Medulla oblongata (tissue), 1 donor: Measurements from ENCODE around the gene CEP170B.

Experiments
- DNase-seq: peaks from one replicate; pipeline ENCODE4 v3.0.0-alpha.2; 2015; ENCODE audit errors: extremely low spot score

Gene CEP170B

DNA sequence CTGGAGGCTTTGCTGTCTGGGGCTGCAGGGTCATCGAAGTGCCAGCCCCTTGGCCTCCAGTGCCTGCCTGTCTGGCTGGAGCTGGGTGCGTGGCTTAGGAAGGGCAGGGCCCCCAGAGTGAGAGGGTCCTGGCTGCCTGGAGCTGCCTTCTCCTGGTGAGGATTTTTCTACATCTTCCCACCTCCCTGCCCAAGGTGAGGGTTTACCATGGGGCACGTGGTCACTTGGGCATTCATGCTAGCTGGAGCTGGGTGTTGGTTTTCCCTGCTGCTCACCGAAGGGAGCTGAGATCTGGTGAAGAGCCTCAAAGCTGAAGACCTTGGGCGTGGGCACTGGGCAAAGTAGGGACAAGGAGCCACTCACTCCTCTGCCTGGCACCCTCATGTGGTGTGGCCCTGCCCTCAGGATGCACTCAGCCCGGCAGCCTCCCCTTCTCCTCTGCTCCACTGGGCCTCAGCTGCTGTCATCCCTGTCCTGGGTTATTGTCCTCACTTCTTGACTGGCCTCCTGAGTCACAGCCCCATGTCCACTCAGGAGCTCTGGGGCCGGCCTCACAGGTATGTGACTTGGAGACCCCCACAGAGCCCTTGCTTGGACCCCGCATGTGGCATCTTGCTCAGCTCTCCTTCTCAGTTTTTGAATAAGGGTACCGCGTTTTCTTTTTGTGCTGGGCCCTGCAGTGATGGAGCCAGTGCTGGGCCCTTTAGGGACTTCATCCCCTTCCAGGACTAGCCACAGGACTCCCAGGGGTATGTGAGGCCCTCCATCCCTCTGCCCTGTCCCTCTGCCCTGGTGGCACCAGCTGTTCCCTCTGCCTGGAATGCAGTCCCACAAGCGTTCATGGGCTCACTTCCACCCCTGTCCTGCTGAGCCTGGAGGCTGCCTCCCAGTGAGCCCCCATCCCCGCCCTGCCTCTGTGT is 1.6 kb downstream of the CEP170B start:
- no peak for DNase-seq

DNA sequence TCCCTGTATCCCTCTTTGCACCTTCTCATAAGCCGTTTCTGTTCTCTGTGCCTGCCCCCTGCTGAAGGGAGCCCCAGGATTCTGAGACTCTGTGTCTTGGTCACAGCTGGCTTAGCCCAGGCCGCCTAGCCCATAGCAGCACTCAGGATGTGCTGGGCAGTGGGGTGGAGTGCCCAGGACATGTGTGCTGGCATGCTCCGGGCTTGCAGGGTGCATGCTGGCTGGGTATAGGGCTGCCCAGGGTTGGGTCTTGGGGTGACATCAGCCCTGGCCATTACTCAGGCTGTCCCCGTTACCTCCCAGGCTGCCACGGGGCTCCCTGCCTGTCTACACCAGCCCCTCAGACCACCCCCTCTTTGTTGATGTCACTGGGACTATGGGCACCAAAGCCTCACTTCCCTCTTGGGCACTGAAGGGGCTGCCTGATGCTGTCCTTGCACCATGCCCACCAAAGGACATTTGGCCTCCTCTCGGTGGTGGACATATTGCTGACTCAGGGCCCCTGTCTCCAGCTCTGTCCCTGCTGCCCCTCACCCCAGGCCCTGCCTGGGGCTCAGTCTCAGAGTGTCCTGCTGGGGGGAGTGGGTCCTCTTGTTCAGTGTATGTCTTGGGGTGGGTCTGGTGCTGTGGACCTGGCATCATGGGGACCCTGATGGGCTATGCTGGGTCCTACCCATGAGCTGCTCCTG is 2.4 kb downstream of the CEP170B start:
- no peak for DNase-seq

DNA sequence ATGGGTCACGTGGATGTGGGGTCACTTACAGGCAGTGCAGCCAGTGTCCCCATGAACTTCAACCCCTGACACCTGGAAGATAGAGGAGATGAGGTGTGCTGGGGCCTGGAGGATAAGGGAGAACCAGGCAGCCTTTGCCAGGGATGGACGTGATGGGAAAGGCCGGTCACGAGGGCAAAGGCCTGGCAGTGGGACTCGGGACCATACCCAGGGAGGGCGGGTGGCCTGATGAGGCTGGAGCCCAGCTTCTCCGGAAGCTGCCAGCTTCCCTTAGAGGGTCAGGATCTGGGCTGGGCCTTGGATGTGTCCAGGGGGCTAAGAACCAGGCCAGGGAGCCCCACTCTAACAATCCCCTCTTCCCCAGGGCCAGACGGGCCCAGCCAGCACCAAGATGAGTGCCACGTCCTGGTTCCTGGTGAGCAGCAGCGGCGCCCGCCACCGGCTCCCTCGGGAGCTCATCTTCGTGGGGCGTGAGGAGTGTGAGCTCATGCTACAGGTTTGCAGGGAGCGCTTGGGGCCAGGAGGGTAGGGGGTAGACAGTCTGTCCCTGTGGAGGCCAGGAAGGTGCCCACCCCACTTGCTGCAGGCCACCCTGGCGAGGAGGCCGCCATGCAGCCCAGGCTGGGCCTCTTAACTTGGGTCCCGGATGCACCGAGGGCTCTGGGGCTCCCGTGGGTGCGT is 3.1 kb downstream of the CEP170B start:
- no peak for DNase-seq

DNA sequence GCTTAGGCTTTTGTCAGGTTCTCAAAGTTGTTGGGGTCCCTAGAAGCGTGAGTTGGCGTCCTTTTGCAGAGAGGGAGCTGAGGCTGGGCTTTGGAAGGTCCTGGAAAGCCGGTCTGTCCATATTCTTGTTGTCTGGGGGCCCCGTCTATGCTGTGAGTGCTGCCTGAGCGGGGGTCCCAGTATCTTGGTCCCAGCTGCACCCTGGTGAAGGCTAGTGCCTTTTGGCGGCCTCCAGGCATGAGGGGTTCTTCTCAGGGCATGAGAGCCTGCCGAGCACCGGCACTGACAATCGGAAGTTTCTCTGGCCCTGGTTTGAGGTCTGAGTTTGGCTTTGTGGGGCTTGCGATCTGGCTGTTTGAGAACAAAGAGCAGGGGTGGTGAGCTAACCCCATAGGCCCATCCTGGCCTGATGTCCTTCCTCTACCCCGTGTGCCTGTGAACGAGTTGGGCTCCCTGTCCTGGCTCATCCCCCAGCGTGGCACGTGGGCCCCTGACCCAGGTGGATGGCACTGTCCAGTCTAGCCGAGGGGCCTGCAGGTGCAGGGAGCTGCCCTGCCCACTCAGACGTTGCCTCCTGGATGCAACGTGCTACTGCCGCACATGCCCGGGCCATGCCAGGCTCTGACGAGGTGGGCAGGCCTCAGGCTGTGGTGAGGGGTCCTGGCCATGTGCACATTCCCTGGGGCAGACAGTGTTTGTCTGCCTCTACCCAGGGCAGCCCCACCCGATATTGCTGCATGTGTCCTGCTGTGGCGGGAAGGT is 3.9 kb downstream of the CEP170B start:
- DNase-seq: no peak

DNA sequence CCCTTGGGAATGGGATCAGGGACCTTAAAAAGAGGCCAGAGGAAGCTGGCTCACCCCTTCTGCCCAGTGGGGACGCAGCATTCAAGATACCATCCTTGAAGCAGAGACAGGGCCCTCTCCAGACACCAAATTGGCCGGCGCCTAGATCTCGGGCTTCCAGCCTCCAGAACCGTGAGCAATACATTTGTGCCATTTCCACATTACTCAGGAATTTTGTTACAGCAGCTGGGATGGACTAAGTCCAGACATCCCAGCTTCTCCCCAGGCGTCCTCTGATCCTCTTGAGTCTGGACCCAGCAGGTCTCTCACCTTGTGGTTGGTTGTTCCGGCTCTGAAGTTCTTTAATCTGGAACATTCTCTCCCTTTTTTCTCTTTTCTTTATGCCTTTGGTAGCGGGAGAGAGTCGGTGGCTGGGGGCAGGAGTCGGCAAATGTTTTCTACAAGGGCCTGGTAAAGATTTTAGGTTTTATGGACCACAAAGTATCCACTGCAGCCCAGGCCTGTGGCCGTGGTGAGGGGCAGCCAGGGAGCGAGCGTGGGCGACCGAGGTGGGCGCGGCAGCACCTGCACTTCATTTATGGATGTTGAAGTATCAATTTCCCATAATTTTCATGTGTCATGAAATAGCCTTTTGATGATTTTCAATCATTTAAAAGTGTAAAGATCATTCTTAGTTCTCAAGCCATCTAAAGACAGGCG is 4.8 kb downstream of the CEP170B start:
- no peak for DNase-seq

DNA sequence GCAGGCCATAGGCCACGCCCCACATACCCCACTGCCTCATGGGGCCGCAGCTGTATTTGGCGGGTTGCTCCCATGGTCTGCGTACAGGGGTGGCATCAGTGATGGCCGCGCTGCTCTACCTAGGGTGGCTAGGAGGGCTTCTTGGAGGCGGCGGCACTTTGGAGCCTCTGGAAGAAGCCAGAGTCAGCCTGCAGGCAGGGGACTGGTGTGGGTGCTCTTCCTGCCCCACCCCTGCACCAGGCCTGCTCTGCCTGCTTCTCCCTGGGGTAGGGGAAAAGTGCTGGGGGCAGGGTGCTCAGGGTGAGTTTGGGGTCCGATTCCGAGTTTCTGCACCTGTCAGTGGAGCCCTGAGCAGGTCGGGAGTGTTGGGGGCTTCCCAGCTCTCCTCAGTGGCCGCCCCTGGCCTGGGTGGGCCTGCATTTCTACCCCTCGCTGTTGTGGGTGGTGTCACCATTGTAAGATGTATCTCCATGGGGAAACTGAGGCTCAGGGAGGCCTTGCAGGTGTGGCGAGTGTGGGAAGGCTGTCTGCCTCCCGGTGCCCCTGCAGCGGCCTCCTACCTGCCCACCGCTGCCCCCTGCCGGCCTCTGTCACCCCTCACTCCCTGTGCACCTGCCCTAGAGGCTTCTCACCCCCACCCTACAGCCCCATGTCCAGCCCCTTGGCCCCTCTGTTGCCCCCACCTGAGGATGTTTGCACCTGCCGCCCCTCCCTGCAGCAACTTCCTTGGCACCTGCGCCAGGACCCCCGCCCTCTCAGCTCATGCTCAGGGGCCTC is 5.5 kb downstream of the CEP170B start:
- no peak for DNase-seq

- DNase-seq: no peak
Measured at GRCh38 chr14:104871145-104871655, 6.1 kb downstream of the CEP170B start.

- DNase-seq: no peak
Measured at GRCh38 chr14:104871656-104872468, 6.8 kb downstream of the CEP170B start.

- DNase-seq: no peak
Measured at GRCh38 chr14:104872469-104873341, 7.6 kb downstream of the CEP170B start.

DNA sequence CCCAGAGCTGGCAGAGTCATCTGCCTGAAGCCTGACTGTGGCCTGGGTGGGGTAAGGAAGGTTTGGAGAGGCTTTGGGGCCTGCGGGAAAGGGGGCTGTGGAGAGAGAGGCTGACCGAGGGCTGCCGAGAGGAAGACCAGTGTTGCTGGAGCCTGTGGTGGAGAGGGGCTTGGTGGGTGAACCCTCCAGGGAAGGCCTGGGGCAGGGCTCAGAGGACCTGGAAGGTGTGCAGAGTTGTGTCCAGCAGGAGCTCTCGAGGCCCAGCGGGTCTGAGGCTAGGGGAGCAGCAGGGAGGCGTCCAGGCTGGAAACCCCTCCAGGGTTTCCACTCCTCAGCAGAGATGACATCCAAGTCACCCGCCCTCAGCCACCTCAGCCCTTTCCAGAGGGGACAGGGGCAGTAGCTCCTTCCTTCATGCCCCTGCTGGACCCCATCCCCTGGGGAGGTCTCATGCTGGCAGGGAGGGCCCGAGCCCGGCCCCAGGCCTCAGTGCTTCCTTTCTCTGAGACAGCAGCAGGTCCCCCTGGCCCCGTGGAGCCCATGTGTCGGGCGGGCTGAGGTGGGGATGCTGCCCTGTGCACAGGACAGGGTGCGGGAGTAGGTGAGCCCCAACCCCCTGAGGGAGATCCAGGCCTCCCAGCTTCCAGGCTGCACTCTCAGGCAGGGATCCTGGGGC is 8.4 kb downstream of the CEP170B start:
- no peak for DNase-seq

DNA sequence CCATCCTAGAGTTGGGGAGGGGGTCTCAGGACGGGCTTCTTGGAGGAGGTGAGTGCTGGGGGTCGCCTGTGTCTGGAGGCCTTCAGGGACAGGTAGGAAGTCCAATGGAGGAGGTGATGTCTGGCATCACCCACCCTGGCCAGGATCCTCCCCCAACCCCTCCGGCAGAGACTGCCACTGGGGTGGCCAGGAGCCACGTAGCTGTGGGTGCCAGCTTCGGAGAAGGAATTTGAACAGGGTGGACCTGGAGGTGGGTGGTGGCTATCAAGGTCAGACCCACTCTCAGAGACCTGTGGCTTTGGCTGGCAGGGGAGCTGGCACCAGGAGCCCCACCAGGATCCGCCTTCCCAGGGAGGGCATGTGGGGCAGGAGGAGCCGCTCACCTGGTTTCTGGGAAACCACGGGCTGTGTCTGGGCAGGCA is 9.1 kb downstream of the CEP170B start:
- DNase-seq: no peak

GRCh38 chr14:104874571-104875411 is 9.7 kb downstream of the CEP170B start:
- DNase-seq: no peak

DNA sequence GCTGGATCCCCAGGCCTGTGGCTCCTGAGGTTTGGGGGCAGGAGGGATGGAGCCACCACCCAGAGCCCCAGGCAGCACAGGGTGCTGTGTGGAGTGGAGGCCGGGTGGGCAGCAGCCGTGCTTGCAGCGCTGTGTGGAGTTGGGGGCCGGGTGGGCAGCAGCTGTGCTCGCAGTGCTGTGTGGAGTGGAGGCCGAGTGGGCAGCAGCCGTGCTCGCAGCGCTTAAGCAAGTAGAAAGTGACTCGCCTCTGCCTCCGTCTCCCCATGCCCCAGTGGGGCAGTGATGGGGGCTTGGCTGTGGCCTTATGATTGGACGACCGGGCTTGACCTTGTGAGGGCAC is 10.3 kb downstream of the CEP170B start:
- DNase-seq: no peak

- no peak for DNase-seq
Measured at GRCh38 chr14:104875811-104876210, 10.7 kb downstream of the CEP170B start.

GRCh38 chr14:104876251-104876699 is 11.2 kb downstream of the CEP170B start:
- DNase-seq: no peak

DNA sequence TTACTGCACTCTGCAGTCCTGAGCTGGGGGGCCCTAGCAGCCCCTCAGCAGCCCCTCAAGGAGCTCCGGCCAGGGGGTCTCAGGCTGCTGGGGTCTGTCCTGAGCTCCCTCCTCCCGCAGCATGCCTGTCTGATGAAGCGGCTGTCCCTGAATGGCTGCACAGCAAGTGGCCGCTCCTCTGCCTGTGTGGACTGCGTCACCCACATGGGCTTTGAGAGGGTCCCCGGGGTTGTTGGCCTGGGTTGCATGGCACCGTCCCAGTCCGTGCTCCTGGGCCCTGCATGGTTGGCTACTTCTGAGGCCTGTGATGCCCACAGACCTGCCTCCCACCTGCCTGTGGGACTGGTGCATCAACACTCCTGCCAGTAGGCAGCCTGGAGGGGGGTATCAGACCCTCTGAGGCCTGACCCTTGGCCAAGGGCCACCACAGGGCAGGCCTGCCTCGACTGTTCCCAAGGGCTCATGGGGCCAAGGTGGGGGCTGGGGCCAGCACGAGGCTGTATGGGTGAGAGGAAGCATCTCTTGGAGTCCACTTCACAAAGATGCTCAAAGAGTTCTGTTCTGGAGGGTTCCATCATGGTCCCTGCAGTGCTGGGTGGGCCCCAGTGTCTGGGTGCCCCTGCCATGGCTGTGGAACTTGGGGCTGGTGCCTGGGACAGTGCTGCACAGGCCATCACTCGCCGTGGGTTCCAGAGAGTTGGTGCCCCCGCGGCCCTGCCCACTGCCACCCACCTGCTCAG is 12.2 kb downstream of the CEP170B start:
- DNase-seq: no peak
